Panc1 (cell line): ENCODE measurements around the gene LRBA. TPM values are rescaled to one million over a fixed set of nuclear protein-coding genes. Genes with fewer than 3 reads are reported as not detected.

Source experiments
- ATAC-seq: fragments of 200-7000 bp; cut with Tn5 transposase; 2 replicates; pipeline ENCODE4 v1.9.1; 2020; ENCODE audit warnings: mild to moderate bottlenecking, moderate library complexity
- BruUV-seq: library from RNA; stranded (reverse); fragments of 400-500 nt; replicated peaks from 2 replicates; lab custom pipeline; 2021; lab: Mats Ljungman, UMichigan
- CTCF ChIA-PET: fragments of 300-600 bp; sonication (Branson Sonifier 250); formaldehyde crosslinking; loops from one replicate; lab custom pipeline; 2022; ENCODE audit warnings: antibody characterized with exemption; lab: Charles Lee
- POLR2A ChIA-PET: fragments of 300-600 bp; sonication (Branson Sonifier 250); formaldehyde crosslinking; loops from one replicate; lab custom pipeline; 2022; ENCODE audit warnings: antibody characterized with exemption; lab: Charles Lee
- DNase-seq: peaks from one replicate; pipeline ENCODE4 v3.0.0-alpha.2; 2010; ENCODE audit warnings: low read depth, low spot score
- H3K27ac ChIP-seq: 2 replicates; pipeline ENCODE4 v1.5.1; 2011; ENCODE audit warnings: mild to moderate bottlenecking, low read length, inconsistent platforms
- H3K27me3 ChIP-seq: fragments of 200-500 bp; sonication (Bioruptor generic); 2 replicates; pipeline ENCODE4 v1.6.0; 2014; ENCODE audit warnings: low read length, inconsistent platforms; ENCODE audit not compliant: control insufficient read depth, insufficient read depth
- H3K36me3 ChIP-seq: fragments of 200-500 bp; sonication (Bioruptor generic); 2 replicates; pipeline ENCODE4 v1.5.1; 2014; ENCODE audit warnings: inconsistent platforms, mild to moderate bottlenecking, low read length, moderate library complexity; ENCODE audit not compliant: control insufficient read depth, insufficient read depth
- H3K4me1 ChIP-seq: 2 replicates; pipeline ENCODE4 v1.5.1; 2011; ENCODE audit warnings: inconsistent platforms, mild to moderate bottlenecking, low read length, moderate library complexity; ENCODE audit not compliant: control insufficient read depth, insufficient read depth
- H3K4me3 ChIP-seq, 2 experiments: 2 replicates each; pipeline ENCODE4 v1.5.1; 2011 to 2012; ENCODE audit warnings: low read depth in 2 of 2, low read length in 2 of 2, mild to moderate bottlenecking in 2 of 2, inconsistent platforms in 1 of 2, moderate library complexity in 1 of 2
- H3K9me3 ChIP-seq: fragments of 200-500 bp; sonication (Bioruptor generic); 2 replicates; pipeline ENCODE4 v1.5.1; 2014; ENCODE audit warnings: low read depth, mild to moderate bottlenecking, inconsistent platforms, low read length, moderate library complexity; ENCODE audit not compliant: control insufficient read depth, insufficient read depth
- POLR2AphosphoS5 ChIP-seq: IDR thresholded peaks from 2 replicates; pipeline ENCODE4 v1.6.1; 2012; ENCODE audit warnings: mild to moderate bottlenecking, low read depth, low read length, moderate library complexity
- SIN3A ChIP-seq: IDR thresholded peaks from 2 replicates; pipeline ENCODE4 v1.6.1; 2012; ENCODE audit warnings: low read depth, mild to moderate bottlenecking, low read length, moderate library complexity, borderline replicate concordance; ENCODE audit not compliant: insufficient read depth
- TCF7L2 ChIP-seq: IDR thresholded peaks from 2 replicates; pipeline ENCODE4 v1.6.1; 2011; ENCODE audit warnings: mild to moderate bottlenecking, low read depth, low read length, inconsistent platforms
- in situ Hi-C: cut with HindIII; loops from 2 replicates; pipeline ENCODE4 v1.10.0; 2016; ENCODE audit warnings: low sequenced_read_pairs, low pct_unique_long_range_greater_than_20kb
- intact Hi-C: fragments of 100-400 bp; cut with micrococcal nuclease; formaldehyde crosslinking; loops from one replicate; pipeline ENCODE4 v1.10.0; 2022; ENCODE audit not compliant: unreplicated experiment
- total RNA-seq: library from RNA; stranded (reverse); gene quantifications from one replicate; pipeline ENCODE4 v1.2.1, GENCODE V29; 2021; ENCODE audit not compliant: unreplicated experiment
- TF ChIP-seq, protein P1 (sequence below), 2 experiments: IDR thresholded peaks; 2 replicates each; pipeline ENCODE4 v1.6.1; 2011 to 2012; ENCODE audit warnings: low read depth in 2 of 2, control low read depth in 1 of 2, low read length in 1 of 2, mild to moderate bottlenecking in 1 of 2, moderate library complexity in 1 of 2; ENCODE audit not compliant: insufficient read depth in 1 of 2
- TF ChIP-seq, protein P2 (sequence below): fragments of 450-650 bp; IDR thresholded peaks from 2 replicates; pipeline ENCODE4 v1.5.1; 2017; ENCODE audit warnings: mild to moderate bottlenecking

Gene LRBA
- total RNA-seq, 1 experiment from 2014 or later: 26.4 TPM

- Histone ChIP-seq H3K36me3 (no peaks in the 10 kb centered on the region), H3K27me3 (no peaks in the 10 kb centered on the region), H3K4me3 (no peak overlapping the region), H3K4me1 (no peaks in the 10 kb centered on the region), H3K27ac (no peak overlapping the region), H3K9me3 (no peaks in the 10 kb centered on the region)
- in situ Hi-C loops: no loop called here
- DNase-seq (no peak), ATAC-seq (no peak)
- POLR2A ChIA-PET: no interaction called here
- TF ChIP-seq SIN3A (no peak), POLR2AphosphoS5 (no peak), TCF7L2 (no peak)
- TF ChIP-seq, protein P1, sequence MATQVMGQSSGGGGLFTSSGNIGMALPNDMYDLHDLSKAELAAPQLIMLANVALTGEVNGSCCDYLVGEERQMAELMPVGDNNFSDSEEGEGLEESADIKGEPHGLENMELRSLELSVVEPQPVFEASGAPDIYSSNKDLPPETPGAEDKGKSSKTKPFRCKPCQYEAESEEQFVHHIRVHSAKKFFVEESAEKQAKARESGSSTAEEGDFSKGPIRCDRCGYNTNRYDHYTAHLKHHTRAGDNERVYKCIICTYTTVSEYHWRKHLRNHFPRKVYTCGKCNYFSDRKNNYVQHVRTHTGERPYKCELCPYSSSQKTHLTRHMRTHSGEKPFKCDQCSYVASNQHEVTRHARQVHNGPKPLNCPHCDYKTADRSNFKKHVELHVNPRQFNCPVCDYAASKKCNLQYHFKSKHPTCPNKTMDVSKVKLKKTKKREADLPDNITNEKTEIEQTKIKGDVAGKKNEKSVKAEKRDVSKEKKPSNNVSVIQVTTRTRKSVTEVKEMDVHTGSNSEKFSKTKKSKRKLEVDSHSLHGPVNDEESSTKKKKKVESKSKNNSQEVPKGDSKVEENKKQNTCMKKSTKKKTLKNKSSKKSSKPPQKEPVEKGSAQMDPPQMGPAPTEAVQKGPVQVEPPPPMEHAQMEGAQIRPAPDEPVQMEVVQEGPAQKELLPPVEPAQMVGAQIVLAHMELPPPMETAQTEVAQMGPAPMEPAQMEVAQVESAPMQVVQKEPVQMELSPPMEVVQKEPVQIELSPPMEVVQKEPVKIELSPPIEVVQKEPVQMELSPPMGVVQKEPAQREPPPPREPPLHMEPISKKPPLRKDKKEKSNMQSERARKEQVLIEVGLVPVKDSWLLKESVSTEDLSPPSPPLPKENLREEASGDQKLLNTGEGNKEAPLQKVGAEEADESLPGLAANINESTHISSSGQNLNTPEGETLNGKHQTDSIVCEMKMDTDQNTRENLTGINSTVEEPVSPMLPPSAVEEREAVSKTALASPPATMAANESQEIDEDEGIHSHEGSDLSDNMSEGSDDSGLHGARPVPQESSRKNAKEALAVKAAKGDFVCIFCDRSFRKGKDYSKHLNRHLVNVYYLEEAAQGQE (IDR thresholded peaks at IDR 0.05; ENCODE audit: insufficient read depth in 1 of 2, low read depth in 2 of 2, low read length in 1 of 2): no peak
- TF ChIP-seq, protein P2, sequence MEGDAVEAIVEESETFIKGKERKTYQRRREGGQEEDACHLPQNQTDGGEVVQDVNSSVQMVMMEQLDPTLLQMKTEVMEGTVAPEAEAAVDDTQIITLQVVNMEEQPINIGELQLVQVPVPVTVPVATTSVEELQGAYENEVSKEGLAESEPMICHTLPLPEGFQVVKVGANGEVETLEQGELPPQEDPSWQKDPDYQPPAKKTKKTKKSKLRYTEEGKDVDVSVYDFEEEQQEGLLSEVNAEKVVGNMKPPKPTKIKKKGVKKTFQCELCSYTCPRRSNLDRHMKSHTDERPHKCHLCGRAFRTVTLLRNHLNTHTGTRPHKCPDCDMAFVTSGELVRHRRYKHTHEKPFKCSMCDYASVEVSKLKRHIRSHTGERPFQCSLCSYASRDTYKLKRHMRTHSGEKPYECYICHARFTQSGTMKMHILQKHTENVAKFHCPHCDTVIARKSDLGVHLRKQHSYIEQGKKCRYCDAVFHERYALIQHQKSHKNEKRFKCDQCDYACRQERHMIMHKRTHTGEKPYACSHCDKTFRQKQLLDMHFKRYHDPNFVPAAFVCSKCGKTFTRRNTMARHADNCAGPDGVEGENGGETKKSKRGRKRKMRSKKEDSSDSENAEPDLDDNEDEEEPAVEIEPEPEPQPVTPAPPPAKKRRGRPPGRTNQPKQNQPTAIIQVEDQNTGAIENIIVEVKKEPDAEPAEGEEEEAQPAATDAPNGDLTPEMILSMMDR: no peak
- BruUV-seq: no TSS peak
- intact Hi-C loops: no loop called here
- CTCF ChIA-PET: no interaction called here
These were observed 320.6 kb downstream of the LRBA start for GRCh38 chr4:150694438-150694837.

- POLR2A ChIA-PET: no interaction called here
- ATAC-seq (no peak), DNase-seq (no peak)
- TF ChIP-seq, protein P1 (IDR thresholded peaks at IDR 0.05; ENCODE audit: insufficient read depth in 1 of 2, low read depth in 2 of 2, low read length in 1 of 2): no peak
- in situ Hi-C loops: no loop called here
- CTCF ChIA-PET: no interaction called here
- Histone ChIP-seq H3K4me3 (no peak overlapping the region), H3K9me3 (no peaks in the 10 kb centered on the region), H3K27me3 (no peaks in the 10 kb centered on the region), H3K4me1 (no peaks in the 10 kb centered on the region; the same call in 1 of the 2 replicates), H3K36me3 (no peaks in the 10 kb centered on the region; the same call in 1 of the 2 replicates), H3K27ac (no peak overlapping the region)
- intact Hi-C loops: no loop called here
- BruUV-seq: no TSS peak
These were observed 331.2 kb downstream of the LRBA start for GRCh38 chr4:150683775-150684350.
